Stimulated activated CD4-positive, alpha-beta T cell treated with anti-CD3 and anti-CD28 coated beads, TNF-alpha, amount 100 ng/mL, for 24 hours (primary cell): ENCODE data around the gene YAP1.

Experiments
- DNase-seq, 3 experiments: peaks; one replicate each; pipeline ENCODE4 v3.0.0-alpha.2; 2020; ENCODE audit warnings: low read depth in 3 of 3

The YAP1 gene

GRCh38 chr11:102163368-102163767 lies 53.1 kb downstream of the YAP1 start:
- no peak for DNase-seq

- DNase-seq: no peak
These were observed 56.2 kb downstream of the YAP1 start for GRCh38 chr11:102166175-102167064.

- no peak for DNase-seq
These were observed 58.2 kb downstream of the YAP1 start for GRCh38 chr11:102168481-102168880.

- DNase-seq: no peak
These were observed 60.9 kb downstream of the YAP1 start for GRCh38 chr11:102171101-102171500.

- no peak for DNase-seq
These were observed 62.0 kb downstream of the YAP1 start for GRCh38 chr11:102172127-102172848.

GRCh38 chr11:102177126-102177525 lies 66.9 kb downstream of the YAP1 start:
- no peak for DNase-seq

GRCh38 chr11:102177974-102178631 lies 67.9 kb downstream of the YAP1 start:
- no peak for DNase-seq

GRCh38 chr11:102179371-102179770 lies 69.1 kb downstream of the YAP1 start:
- no peak for DNase-seq

GRCh38 chr11:102184269-102184987 lies 74.2 kb downstream of the YAP1 start:
- DNase-seq: no peak

- DNase-seq: no peak
These were observed 76.4 kb downstream of the YAP1 start for GRCh38 chr11:102186551-102187191.

- no peak for DNase-seq
These were observed 77.3 kb downstream of the YAP1 start for GRCh38 chr11:102187416-102188151.

- DNase-seq: no peak
These were observed 78.2 kb downstream of the YAP1 start for GRCh38 chr11:102188488-102188887.

GRCh38 chr11:102191832-102192231 lies 81.6 kb downstream of the YAP1 start:
- no peak for DNase-seq

- DNase-seq: no peak
These were observed 82.3 kb downstream of the YAP1 start for GRCh38 chr11:102192349-102193066.

- DNase-seq: no peak
These were observed 84.0 kb downstream of the YAP1 start for GRCh38 chr11:102194257-102194656.

- DNase-seq: no peak
These were observed 84.7 kb downstream of the YAP1 start for GRCh38 chr11:102194990-102195389.

GRCh38 chr11:102196351-102196750 lies 86.1 kb downstream of the YAP1 start:
- no peak for DNase-seq

- DNase-seq: no peak
These were observed 86.6 kb downstream of the YAP1 start for GRCh38 chr11:102196816-102197215.

- DNase-seq: no peak
These were observed 87.5 kb downstream of the YAP1 start for GRCh38 chr11:102197670-102198139.

- DNase-seq: no peak
These were observed 89.4 kb downstream of the YAP1 start for GRCh38 chr11:102199673-102200072.
